ENCODE results near the gene BOK.

The BOK gene

GRCh38 chr2:241538838-241539615 lies 19.5 kb upstream of the BOK start:
- DNase-seq (ENCODE audit: low read depth in 1 of 2, low spot score in 1 of 2) = no peak

DNA sequence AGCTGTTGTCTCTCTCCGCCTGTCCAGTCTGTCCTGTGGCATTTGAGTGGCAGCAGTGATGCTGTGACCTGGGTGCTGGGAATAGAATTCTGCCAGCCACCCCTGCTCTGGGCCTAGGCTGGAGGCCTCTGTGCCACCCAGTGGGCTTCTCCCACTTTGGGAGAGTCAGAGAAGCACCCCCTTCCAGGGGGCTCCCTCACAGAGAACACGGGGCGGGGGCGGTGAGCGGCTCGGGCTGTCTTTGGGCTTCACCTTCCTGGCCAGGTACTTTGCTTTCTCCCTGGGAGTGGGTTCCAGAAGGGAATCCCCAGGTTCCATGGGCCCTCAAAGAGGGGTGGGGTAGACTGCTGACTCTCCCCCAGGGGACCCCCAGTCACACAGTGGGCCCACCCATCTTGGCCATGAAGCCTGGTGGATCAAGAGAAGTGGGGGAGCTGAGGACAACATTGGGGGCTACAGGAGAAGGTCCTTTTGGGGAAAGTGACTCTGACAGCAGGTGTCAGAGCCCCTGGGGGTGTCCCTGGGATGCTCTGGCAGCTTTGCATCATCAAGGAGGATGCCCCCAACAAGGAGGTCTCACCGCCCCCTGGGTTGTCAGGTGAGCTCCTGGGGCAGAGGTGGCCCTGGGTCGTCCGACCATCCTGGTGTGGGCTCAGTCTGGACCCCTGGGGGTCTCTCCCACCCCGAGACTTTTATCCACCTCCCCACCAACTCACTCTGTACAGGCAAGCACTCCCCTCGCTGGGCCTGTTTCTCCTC lies 18.8 kb upstream of the BOK start:
- no peak for DNase-seq (ENCODE audit: low read depth in 1 of 2, low spot score in 1 of 2)

GRCh38 chr2:241540401-241540770 lies 18.2 kb upstream of the BOK start:
- no peak for DNase-seq (ENCODE audit: low read depth in 1 of 2, low spot score in 1 of 2)

DNA sequence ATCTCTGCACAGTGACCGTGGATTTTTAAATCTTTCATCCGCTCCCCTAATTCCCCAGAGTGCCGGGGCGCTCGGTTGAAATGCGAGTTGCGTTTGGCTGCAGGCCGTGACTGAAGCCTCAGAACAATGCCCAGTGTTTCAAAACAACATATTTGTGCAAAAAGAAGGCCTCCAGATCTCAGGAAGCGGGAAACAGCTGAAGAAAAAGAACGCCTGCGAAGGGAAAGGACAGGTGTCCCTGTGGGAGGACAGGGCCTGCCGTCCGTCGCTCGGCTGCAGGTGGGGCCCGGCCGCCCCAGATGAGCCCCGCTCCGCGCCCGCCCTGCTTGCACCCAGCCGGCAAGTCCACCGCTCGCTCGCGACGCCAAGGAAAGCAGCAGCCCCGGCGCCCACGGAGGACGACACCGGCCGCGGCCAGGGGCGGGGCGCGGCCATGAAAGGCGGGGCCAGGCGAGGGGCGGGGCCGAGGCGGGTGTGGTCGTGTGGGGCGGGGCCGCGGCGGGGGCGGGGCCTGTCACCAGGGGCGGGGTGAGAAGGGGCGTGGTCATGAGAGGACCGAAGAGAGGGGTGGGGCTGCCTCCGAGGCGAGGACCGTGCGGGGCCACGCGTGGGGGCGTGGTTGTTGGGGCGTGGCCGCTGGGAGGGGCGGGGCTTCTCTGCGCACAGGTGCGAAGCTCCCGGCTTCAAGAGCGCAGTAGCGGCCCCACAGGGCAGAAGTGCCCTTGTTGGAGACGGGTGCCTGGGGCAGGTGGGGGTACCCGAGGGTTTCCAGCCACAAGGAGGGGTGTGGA lies 17.6 kb upstream of the BOK start:
- DNase-seq (ENCODE audit: low read depth in 1 of 2, low spot score in 1 of 2) = peak; percentile 12 to 53

DNA sequence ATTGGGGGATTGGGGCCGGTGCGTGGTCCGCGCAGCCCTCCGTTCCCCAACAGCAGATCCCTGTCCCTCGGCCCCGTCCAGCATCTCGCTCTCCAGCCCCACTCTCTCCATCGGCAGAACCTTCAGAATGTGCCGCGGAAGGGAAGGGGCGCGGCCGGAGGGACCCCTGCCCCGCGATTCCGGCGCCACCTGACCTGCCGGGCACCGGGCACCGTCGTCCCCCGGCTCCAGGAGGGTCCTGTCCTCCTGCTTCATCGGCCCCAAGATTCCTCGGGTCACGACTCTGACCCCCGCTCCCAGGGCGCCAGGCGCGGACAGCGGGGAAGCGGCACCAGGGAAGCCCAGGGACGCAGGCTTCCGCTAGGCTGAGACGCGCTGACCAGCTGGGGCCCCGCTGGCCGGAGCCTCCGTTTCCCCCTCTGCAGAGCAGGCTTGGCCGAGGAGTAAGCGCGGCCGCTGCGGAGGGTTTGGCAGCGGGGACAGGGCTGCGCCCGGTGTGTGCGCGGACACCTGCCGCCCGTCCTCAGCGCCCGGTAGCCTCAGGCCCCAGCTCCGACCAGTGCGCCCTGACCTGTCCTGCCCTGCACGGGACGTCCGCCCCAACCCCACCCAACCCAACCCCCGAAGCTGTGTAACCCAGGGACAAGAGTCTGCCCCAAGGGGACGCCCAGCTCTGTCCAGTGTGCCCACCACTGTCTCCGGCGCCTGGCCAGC lies 16.8 kb upstream of the BOK start:
- DNase-seq (ENCODE audit: low read depth in 1 of 2, low spot score in 1 of 2) = no peak

DNA sequence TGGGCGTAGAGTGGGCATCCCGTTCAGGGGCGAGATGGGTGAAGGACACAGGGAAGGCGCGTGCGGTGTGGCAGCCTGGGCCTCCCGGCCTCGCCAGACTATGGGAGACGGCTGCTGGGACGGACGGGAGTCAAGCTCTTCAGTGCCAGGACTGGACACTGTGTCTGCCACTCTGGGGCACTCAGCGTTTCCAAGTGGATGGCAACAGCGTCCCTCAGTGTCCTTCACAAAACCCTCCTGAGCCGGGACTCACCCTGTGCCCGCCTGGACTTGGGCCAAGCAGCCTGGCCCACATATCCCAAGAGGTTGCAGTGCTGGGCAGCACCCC lies 16.3 kb upstream of the BOK start:
- no peak for DNase-seq (ENCODE audit: low read depth in 1 of 2, low spot score in 1 of 2)

- no peak for DNase-seq (ENCODE audit: low read depth in 1 of 2, low spot score in 1 of 2)
These were observed 13.4 kb upstream of the BOK start for GRCh38 chr2:241545106-241545505.

DNA sequence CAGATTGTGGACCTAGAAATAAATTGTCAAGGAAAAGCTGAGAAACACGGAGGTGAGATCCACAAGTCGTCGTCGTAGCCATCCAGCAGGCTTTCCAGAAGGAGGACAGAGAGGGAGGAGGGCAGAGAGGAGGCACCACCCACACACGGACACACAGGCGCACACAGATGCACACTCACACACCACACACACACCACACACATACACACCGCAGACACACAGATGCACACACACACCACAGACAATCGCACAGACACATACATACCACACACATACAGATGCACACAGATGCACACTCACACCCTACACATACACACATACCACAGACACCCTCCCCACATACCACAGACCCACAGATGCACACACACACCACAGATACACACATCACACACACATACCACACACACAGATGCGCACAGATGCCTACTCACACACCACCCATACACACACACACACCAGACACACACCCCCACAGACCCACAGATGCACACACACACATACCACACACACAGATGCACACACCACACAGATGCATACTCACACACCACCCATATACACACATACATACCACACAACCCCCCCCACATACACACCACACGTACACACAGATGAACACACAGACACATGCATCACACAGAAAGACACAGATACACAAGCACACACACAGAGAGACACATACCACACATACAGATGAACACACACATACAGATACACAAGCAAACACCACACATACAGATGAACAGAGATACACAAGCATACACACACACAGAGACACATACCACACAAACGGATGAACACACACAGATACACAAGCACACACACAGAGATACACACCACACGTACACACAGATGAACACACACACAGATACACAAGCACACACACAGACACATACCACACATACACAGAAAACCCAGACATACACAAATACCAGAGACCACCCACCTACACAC lies 12.7 kb upstream of the BOK start:
- DNase-seq (ENCODE audit: low read depth in 1 of 2, low spot score in 1 of 2) = no peak

DNA sequence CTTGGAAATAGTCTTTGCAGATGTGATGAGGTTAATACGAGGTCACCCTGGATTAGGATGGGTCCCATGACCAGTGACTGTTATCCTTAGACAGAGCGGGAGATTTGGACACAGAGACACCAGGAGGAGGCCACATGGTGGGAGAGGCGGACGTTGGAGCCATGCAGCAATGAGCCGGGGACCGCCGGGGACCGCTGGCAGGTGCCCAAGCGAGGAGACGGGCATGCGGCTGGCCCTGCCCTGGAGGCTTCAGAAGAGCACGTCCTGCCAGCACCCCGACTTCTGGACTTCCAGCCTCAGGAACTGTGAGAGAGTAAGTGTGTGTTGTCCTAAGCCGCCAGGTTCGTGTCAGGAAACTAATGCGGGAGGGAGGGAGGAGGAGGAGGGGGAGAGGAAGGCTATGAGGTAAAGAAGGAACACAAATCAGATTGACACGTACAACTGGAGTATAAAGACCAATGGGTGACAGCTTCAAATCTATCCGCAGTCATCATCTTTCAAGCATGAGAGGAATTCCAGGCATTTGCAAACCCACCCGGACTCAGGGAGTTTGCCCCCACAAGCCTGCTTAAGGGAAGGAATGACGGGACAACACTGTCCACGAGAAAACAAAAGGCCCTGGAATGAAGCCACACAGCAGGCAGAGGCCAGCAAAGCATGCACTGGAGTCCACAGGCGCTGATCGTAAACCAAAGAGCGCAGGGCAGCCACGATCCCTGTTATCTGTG lies 11.6 kb upstream of the BOK start:
- DNase-seq (ENCODE audit: low read depth in 1 of 2, low spot score in 1 of 2) = no peak

DNA sequence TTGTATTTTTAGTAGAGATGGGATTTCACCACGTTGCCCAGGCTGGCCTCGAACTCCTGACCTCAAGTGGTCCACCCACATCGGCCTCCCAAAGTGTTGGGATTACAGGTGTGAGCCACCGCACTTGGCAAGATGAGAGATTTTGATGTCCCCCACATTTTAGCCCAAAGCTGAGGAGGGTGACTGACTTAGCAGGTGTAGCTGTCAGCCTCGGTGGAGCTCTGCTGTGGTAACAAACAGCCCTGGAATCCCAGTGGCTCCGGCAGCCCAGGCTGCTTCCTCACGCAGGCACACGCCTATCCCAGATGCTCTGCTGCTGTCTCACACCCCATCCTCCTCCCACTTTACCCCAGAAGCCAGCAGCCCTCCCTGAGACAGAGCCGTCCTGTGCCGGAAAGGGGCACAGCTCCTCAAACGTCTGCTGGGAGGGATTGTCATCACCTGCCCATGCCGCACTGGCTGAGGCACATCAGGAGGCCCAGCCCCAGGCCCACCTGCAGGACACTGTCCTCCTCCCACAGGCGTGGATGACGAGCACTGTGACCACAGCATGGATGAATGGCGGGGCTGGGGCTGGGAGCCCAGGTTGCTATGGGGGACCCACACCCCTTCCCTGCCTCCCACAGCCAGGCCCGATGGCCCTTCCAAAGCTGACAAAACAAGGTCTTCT lies 10.6 kb upstream of the BOK start:
- DNase-seq (ENCODE audit: low read depth in 1 of 2, low spot score in 1 of 2) = no peak

- no peak for DNase-seq (ENCODE audit: low read depth in 1 of 2, low spot score in 1 of 2)
These were observed 10.1 kb upstream of the BOK start for GRCh38 chr2:241548451-241548835.

DNA sequence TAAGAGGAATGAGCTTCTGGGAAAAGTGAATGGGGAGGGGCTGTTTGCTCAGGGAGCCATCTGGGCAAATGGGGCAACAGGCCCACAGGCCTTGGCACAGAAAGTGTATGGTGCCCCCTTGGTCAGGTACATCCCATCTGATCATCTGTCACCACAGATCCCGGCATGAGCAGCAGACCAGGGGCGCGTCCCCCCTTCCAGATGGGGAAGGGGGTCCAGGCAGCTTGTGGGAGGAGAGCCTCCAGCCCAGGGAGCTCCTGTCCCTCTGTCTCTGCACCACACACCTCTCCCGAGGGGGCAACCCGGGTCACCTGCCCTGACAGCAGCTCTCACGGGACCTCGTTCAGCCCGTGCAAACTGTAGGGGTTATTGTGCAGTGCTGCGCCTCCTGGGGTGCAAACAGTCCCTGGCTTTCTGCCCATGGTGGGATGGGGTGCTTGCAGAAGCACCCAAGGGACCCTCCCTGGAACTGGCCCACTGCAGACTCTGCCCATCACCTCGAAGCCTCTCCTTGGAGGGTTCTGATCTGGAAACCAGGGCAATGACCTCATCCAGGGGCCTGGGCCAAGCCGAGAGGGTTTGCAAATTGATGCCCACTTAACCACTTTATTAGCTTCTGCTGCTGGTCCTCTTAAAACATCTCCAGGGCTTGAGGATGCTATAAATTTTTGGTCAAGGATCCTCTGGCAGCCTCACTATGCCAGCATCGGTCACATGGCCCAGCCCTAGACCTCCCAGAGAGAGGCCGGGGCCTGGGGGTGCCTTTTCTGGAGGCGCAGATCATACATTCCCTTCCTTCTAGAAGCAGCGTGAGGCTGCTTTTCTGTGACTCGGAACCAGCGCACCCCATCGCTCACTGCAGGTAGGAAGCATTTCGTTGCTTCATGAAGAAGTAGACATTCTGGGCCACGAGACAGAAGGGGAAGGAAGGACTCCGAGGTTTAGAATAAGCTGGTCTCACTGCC lies 7.6 kb upstream of the BOK start:
- DNase-seq (ENCODE audit: low read depth in 1 of 2, low spot score in 1 of 2) = no peak

- no peak for DNase-seq (ENCODE audit: low read depth in 1 of 2, low spot score in 1 of 2)
These were observed 6.9 kb upstream of the BOK start for GRCh38 chr2:241551599-241551997.

DNA sequence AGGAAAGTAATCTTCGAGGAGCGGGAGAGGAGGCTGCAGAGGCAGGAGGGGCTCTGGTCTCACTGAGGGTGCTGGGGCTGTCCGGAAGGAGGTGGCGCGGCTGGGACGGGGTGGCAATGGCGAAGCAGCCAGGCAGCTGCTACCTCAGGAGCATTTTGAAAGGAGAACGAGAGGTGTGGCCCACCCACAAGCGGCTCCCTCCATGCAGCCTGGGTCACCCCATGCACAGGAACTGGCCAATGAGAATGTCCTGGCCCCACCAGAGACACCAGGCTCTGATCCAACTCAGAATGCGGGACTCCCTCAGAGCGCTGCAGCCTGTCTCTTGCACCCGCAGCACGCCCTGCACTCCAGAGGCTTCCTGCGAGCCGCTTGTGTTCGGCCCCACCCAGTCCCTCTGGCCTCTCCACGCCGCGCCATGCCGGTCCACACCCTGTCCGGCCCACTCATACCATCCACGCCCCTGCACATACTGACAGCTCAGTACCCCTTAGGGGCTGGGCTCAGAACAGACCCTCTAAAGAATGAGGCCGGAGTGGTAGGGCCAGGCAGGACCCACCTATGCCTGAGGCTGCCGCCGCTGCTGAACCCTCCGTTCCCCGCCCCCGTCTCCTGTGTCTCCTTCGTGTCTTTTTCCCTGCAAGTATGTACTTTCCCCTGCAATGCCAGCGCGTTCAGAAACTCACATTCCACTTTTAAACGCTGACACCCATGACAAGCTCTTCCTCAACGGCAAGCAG lies 6.4 kb upstream of the BOK start:
- DNase-seq (ENCODE audit: low read depth in 1 of 2, low spot score in 1 of 2) = no peak

GRCh38 chr2:241553512-241553830 lies 5.1 kb upstream of the BOK start:
- DNase-seq (ENCODE audit: low read depth in 1 of 2, low spot score in 1 of 2) = no peak

- DNase-seq (ENCODE audit: low read depth in 1 of 2, low spot score in 1 of 2) = no peak
These were observed 4.6 kb upstream of the BOK start for GRCh38 chr2:241553981-241554380.

DNA sequence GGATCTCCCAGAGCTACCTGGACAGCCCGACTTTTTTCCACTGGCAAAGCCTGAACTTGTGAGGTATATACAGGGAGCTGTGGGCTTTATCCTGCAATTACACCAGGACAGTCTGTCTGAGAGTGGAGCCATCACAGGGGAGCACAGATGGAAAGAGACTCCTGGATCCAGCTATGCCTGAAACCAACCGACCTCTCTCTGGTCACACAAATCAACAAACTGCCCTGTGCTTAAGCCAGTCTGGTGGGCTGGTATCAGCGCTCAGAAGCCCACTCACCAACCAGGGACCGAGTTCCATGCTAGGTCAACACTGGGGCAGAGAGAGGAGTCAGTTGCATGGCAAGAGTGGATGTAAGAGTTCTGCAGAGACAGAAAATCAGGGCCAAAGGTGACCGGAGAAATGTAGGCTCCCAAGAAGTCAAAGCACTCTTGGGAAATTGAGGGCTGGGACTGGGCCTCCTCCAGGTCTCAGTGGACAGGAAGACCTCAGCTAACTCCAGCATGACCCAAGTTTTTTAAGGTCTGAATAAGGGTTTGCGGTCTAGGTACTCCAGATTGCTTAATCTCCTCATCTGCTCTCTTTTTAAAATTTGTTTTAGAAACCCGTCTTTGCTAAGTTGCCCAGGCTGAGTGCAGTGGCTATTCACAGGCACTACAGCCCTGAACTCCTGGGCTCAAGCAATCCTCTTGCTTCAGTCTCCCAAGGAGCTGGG lies 3.8 kb upstream of the BOK start:
- no peak for DNase-seq (ENCODE audit: low read depth in 1 of 2, low spot score in 1 of 2)

Measured in activated T-helper 1 cell treated with anti-CD3 and anti-CD28 coated beads, Interleukin-2, amount 50 U/mL, for 16 hours (primary cell).